ENCODE data around the gene MRI1.

The MRI1 gene

DNA sequence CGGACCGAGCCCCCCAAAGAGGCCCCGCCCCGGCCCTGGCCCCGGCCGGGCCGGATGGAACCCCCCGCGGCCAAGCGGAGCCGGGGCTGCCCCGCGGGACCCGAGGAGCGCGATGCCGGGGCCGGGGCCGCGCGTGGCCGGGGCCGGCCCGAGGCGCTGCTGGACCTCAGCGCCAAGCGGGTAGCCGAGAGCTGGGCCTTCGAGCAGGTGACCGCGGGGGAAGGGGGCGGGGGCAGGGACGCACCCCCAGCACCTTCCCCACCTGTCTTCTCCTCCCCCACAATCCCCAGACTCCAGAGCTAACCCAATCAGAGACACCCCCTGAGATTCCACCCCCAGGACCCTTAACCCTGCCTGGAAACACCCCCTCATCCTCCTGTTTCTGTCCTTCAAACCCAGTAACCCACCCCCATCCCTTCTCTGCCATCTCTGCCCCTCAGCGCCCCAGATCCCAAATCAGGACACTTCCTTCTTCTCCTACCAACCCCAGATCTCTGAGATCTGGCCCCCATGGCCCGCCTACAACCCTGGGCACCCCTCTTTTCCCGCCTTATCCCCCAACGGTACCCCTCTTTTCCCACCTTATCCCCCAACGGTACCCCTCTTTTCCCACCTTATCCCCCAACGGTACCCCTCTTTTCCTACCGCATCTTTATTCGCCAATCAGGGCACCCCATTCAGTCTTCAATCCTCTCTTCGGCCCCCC, 31.4 kb downstream of the MRI1 start:
- no peak for DNase-seq

GRCh38 chr19:13796301-13797057, 32.2 kb downstream of the MRI1 start:
- no peak for DNase-seq

DNA sequence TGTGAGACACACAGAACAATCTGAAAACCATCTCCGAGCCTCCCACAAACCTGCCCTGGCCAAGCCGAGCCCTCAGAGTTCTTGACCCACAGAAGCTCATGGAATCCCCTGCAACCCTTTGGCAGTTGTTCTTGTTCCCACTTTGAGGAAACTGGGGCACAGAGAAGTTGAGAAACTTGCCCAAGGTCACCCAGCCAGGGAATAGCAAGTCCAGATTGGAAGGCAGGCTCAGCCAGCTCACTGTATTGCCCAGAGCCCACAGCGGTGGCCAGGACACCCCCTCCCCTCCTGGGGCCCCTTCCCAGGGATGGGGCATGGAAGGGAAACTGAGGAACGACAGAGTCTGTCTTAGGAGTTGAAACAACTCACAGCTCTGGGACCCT, 32.7 kb downstream of the MRI1 start:
- no peak for DNase-seq

- DNase-seq = no peak
These were observed 33.5 kb downstream of the MRI1 start for GRCh38 chr19:13797870-13798269.

- no peak for DNase-seq
These were observed 35.3 kb downstream of the MRI1 start for GRCh38 chr19:13799669-13800068.

- no peak for DNase-seq
These were observed 38.7 kb downstream of the MRI1 start for GRCh38 chr19:13803038-13803437.

DNA sequence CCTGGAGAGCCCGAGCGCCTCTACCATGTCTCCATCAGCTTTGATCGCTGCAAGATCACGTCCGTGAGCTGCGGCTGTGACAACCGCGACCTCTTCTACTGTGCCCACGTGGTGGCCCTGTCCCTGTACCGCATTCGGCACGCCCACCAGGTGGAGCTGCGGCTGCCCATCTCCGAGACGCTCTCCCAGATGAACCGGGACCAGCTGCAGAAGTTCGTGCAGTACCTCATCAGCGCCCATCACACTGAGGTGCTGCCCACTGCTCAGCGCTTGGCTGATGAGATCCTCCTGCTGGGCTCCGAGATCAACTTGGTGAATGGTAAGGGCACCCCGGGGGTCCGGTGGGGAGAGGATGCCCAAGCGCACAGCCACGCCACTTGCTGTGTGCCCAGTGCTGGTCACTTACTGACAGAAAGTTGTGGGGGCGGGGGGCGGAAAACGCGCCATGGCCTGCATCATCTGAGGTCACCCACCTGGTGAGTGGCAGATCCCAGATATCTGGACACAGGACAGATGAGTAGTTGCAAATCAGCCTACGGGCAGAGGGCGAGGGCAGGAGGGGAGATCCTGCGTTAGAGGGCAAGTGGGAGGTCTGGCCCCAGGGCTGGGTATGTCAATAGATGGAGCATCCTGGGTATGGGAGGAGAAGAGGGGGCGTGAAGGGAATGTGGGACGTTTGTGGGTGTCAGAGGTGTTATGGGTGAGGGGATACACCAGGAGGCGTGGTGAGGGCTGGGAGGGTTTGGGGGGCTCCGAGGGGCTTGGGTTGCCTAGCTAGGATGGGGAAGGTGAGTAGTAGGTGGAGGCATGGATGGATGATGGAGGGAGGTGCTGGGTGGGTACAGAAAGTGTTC, 40.7 kb downstream of the MRI1 start:
- no peak for DNase-seq

- no peak for DNase-seq
These were observed 42.4 kb downstream of the MRI1 start for GRCh38 chr19:13806728-13807127.

- no peak for DNase-seq
These were observed 43.2 kb downstream of the MRI1 start for GRCh38 chr19:13807421-13808021.

- no peak for DNase-seq
These were observed 44.5 kb downstream of the MRI1 start for GRCh38 chr19:13808856-13809255.

DNA sequence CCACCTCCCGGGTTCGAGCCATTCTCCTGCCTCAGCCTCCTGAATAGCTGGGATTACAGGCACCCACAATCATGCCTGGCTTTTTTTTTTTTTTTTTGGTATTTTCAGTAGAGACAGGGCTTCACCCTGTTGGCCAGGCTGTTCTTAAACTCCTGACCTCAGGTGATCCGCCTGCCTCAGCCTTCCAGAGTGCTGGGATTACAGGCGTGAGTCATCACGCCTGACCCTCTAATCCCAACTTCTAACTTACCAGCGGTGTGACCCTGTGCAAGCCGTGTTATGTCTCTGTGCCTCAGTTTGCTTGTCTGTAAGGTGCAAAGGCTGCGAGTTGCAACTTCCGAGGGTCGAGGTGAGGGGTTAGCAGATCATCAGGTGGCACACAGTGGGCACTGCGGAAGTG, 48.2 kb downstream of the MRI1 start:
- no peak for DNase-seq

DNA sequence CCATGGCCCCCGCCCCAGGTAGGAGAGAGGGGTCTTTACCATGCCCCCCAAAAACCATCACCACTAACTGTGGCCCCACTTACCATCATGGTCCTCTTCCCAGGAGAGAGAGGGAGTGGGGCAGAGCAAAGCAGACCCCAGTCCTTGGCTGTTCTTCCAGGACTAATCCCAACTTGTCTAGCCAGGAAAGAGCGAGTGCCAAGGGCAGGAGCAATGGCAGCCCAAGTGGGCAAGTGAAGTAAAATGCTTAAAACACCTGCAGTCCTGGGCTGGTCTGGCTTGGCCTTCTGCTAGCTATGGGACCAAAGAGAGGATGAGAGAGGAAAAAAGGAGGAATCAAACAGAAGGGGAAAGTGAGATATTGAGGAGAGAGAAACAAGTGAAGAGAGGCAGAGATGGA, 48.8 kb downstream of the MRI1 start:
- DNase-seq = no peak

GRCh38 chr19:13814550-13814949, 50.2 kb downstream of the MRI1 start:
- no peak for DNase-seq

GRCh38 chr19:13817018-13817614, 52.8 kb downstream of the MRI1 start:
- DNase-seq = peak; percentile 49

- DNase-seq = peak; percentile 71
These were observed 53.5 kb downstream of the MRI1 start for GRCh38 chr19:13817615-13818371.

DNA sequence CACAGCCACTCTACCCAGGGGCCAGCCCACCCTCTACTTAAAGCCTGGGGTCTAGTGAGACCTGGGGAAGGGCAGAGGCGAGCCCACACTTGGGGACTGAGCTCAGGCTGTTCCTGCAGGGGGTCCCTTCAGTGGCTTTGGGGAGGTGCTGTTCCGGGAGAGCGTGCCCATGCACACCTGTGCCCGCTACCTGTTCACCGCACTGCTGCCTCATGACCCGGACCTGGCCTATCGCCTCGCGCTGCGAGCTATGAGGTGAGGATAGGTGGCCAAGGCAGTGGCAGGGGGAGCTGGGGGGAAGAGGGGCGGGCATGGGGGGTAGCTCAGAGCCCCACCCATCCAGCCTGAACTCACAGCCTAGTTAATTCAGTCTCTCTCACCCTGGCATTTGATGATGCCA, 54.9 kb downstream of the MRI1 start:
- DNase-seq = no peak

DNA sequence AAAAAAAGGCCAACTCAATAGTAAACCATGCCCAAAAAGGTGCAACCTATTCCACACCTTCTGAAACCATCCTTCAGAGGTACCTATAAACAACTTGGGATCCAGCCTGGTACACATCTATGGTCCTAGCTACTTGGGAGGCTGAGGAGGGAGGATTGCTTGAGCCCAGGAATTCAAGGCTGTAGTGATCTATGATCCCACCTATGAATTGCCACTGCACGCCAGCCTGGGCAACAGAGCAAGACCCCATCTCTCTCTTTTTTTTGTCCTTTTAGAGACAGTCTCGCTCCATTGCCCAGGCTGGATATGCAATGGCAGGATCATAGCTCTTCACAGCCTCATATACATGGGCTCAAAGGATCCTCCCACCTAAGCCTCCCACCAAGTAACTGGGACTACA, 57.0 kb downstream of the MRI1 start:
- DNase-seq = no peak

DNA sequence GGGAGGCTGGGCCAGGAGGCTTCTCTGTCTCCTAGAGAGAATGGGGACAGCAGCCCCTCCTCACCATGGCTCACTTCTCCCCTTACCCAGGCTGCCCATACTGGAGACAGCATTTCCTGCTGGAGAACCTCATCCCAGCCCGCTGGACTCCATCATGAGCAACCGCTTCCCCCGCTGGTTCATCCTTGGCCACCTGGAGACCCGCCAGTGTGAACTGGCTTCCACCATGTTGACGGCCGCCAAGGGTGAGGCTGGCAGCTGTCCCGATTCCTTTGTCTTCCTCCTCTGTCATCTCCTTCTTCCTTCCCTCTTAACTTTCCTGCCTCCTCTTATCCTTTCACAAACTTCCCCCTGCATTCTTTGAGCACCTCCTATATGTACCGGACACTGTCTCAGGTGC, 58.9 kb downstream of the MRI1 start:
- no peak for DNase-seq
